ENCODE results near the gene STXBP1.

Gene STXBP1

GRCh38 chr9:127569886-127570401 lies 42.1 kb upstream of the STXBP1 start:
- POLR2A ChIA-PET (ENCODE audit: low non-redundant PET): interaction anchor here (0.6 to 1.0 kb wide), 6 partner anchors 8 to 321 kb away, joined by 3 to 7 read pairs (median 4); no protein-coding TSS in a partner anchor
- peak; percentile 62 for DNase-seq (ENCODE audit: low spot score)
- peak overlapping the region; percentile 99 for H3K27ac ChIP-seq
- CTCF ChIA-PET: interaction anchor here (0.5 to 1.0 kb wide), 3 partner anchors 10 to 146 kb away, joined by 3 to 7 read pairs (median 3); partner anchors contain the start of gene ZNF79
- TF ChIP-seq, protein P1, sequence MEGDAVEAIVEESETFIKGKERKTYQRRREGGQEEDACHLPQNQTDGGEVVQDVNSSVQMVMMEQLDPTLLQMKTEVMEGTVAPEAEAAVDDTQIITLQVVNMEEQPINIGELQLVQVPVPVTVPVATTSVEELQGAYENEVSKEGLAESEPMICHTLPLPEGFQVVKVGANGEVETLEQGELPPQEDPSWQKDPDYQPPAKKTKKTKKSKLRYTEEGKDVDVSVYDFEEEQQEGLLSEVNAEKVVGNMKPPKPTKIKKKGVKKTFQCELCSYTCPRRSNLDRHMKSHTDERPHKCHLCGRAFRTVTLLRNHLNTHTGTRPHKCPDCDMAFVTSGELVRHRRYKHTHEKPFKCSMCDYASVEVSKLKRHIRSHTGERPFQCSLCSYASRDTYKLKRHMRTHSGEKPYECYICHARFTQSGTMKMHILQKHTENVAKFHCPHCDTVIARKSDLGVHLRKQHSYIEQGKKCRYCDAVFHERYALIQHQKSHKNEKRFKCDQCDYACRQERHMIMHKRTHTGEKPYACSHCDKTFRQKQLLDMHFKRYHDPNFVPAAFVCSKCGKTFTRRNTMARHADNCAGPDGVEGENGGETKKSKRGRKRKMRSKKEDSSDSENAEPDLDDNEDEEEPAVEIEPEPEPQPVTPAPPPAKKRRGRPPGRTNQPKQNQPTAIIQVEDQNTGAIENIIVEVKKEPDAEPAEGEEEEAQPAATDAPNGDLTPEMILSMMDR (conservative IDR thresholded peaks at IDR 0.05; ENCODE audit: low read depth): no peak

DNA sequence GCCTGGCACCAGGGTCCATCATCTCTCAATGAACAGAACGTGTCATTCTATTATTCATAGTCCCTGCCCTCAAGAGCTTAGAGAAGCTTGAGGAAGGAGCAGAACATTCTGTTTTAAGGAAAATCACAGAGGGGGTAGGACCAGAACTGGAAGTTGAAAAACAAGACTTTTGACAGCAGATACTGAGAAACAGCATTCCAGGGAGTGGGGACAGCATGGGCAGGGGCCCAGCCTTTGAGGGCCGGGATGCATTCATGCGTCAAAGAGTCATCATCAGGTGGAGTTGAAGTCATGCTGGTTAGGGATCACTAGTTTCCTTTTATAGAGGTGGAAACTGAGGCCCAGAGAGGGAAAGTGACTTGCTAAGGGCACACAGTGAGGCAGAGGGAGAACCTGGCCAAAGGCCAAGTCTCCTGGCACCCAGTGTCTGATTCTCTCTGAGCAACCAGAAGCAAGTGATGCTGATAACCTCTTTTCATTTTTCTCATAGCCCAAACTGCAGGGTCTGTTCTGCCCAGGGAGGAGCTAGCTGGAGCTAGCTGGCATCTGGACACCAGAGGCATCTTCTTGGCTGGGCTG lies 41.5 kb upstream of the STXBP1 start:
- TF ChIP-seq, protein P1 (conservative IDR thresholded peaks at IDR 0.05; ENCODE audit: low read depth): no peak
- ChIA-PET POLR2A (ENCODE audit: low non-redundant PET) (no interaction called here), CTCF (interaction anchor here (1.0 kb wide), 1 partner anchor 49 kb away, joined by 7 read pairs; no protein-coding TSS in a partner anchor)
- peak overlapping the region; percentile 99 for H3K27ac ChIP-seq
- no peak for DNase-seq (ENCODE audit: low spot score)

DNA sequence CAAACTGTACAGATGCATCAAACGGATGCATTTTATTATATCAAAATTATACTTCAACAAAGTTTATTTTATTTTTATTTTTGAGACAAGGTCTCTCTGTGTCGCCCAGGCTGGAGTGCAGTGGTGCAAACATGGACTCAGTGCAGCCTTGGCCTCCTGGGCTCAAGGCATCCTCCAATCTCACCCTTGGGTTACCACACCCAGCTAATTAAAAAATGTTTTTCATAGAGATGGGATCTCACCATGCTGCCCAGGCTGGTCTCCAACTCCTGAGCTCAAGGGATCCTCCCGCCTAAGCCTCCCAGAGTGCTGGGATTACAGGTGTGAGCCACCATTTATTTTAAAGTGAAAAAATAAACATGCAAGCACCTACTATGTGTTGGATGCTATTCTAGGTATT lies 40.1 kb upstream of the STXBP1 start:
- DNase-seq (ENCODE audit: low spot score): no peak
- TF ChIP-seq, protein P1 (conservative IDR thresholded peaks at IDR 0.05; ENCODE audit: low read depth): no peak
- ChIA-PET CTCF (interaction anchor here (1.1 kb wide), 1 partner anchor 65 kb away, joined by 3 read pairs; no protein-coding TSS in a partner anchor), POLR2A (ENCODE audit: low non-redundant PET) (no interaction called here)
- peak overlapping the region; percentile 35; the same call in 1 of the 2 replicates for H3K27ac ChIP-seq

GRCh38 chr9:127572961-127573721 lies 38.9 kb upstream of the STXBP1 start:
- peak overlapping the region; percentile 90 for H3K27ac ChIP-seq
- ChIA-PET POLR2A (ENCODE audit: low non-redundant PET) (interaction anchor here (0.6 kb wide), 1 partner anchor 72 kb away, joined by 4 read pairs; no protein-coding TSS in a partner anchor), CTCF (interaction anchor here (0.6 kb wide), 2 partner anchors 74 to 397 kb away, joined by 4 to 7 read pairs; no protein-coding TSS in a partner anchor)
- DNase-seq (ENCODE audit: low spot score): no peak
- TF ChIP-seq, protein P1 (conservative IDR thresholded peaks at IDR 0.05; ENCODE audit: low read depth): no peak

DNA sequence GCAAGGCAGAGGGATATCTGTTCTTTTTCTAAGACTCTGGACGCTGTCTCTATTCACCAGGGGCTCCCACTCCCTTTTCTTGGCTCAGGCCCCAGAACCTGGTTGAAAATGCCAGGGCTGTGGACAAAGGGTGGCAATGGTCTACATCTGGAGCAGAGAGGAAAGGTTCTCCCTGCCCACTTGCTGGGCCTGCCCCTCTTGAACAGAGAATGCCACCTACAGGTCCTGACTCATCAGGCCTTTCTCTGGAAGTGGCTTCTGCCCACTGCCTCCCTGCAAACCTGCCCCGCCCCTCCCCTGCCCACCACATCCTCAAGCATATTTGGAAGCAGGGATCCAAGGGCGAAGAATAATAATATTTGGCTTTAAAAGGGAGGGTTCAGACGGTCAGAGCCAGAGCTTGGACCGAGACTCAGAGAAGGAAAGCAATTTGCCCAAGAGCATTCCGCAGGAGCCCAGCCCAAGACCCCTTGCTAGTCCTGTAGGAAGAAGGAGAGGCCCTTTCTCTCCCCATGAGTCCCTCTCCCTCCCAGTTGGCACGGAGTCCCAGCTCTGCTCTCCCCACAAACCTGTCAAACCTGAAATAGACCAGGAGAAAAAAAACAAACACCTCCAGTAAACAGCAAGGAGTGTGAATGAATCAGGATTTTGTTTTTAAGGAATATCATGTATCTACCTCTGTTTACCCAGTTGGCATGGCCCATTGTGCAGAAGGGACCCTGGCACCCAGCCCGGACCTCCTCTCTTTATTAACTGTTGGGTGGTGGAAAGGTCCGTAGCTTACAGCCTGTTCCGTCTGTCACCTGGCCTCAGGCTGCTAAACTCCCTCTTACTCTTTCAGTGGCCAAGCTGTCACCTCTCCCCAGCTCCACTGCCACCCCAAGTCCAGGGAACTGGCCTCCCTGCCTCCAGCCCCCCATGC lies 37.7 kb upstream of the STXBP1 start:
- POLR2A ChIA-PET (ENCODE audit: low non-redundant PET): interaction anchor here (0.6 to 0.7 kb wide), 2 partner anchors 12 to 55 kb away, joined by 3 to 5 read pairs; no protein-coding TSS in a partner anchor

More for the DNA sequence above, 37.7 kb upstream of the STXBP1 start:
- CTCF ChIA-PET: interaction anchor here (0.6 to 0.9 kb wide), 5 partner anchors 17 to 618 kb away, joined by 3 to 4 read pairs (median 4); no protein-coding TSS in a partner anchor
- peak overlapping the region; percentile 90 for H3K27ac ChIP-seq
- TF ChIP-seq, protein P1 (conservative IDR thresholded peaks at IDR 0.05; ENCODE audit: low read depth): no peak
- peak; percentile 83 for DNase-seq (ENCODE audit: low spot score)
